Middle frontal gyrus (tissue), 1 donor: ENCODE results near the gene MSANTD7.
"Not testable (repeated sequence)": the region's sequence is repeated elsewhere in the genome, so short reads cannot be mapped to it uniquely, and the experiment has no call there.

Source experiments
- DNase-seq: peaks from one replicate; pipeline ENCODE4 v3.0.0-alpha.2; 2015; ENCODE audit warnings: low spot score; ENCODE audit errors: extremely low spot score

Gene MSANTD7

GRCh38 chr10:14837757-14838581, at the start of gene MSANTD7, which contains the start of the genes CDNF and HSPA14:
TSS of gene MSANTD7 (plus strand) at chr10:14838306. CDS start at chr10:14842285, 3,979 bp downstream.
TSS of gene CDNF (minus strand) at chr10:14838037. CDS start at chr10:14837946, 91 bp downstream.
TSS of gene HSPA14 (plus strand) at chr10:14838306. CDS start at chr10:14838403, 97 bp downstream.
- peak; percentile 99 for DNase-seq

DNA sequence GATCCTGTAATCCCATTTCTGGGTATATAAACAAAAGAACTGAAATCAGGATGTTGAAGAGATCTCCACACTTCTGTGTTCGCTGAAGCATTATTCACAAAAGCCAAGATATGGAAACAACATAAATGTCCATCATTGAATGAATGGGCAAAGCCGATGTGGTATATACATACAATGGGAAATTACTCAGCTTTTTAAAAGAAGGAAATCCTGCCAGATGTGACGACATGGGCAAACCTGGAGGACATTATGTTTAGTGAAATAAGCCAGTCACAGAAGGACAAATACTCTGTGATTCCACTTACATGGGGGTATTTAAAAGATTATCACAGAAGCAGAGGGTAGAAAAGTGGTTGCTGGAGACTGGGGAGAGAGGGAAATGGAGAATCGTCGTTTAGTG, 39.5 kb upstream of the MSANTD7 start:
- DNase-seq = no peak

- DNase-seq = no peak
Observed at GRCh38 chr10:14800397-14800796, 37.7 kb upstream of the MSANTD7 start.

DNA sequence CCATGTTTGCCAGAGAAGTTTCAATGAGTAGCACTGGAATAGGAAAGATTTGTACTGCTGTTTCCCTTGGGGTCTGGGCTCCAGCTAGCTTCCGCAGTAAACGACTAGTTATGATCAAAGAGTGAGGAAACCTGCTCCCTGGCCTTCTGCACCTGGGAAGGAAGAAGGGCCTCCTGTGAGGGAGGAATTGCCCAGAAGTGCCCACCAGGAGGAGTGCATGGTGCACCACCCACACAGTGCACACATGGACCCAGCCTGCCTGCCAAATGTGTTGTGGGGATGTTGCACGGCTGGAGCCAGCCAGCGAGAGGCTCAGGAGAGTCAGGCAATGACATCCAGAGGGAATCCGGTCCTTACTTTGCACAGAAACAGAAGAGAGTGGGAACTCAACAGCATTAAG, 36.4 kb upstream of the MSANTD7 start:
- no peak for DNase-seq

- DNase-seq = no peak
Observed at GRCh38 chr10:14803827-14804226, 34.3 kb upstream of the MSANTD7 start.

DNA sequence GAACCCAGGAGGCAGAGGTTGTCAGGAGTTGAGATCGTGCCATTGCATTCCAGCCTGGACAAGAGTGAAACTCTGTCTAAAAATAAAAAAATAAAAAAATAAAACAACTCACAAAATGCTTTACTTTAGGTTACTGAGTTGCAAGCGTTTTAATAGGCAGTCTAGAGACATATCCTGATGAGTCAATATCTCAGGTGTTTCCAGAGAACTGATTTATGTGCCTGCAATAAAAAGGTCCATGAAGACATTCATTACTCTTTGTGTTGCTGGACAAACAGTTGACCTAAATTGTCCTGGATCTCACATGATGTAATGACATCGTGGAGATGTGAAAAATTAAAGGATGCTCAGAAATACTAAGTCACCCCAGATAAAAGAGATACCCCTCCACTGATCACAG, 31.8 kb upstream of the MSANTD7 start:
- no peak for DNase-seq

- no peak for DNase-seq
Observed at GRCh38 chr10:14810969-14811953, 26.8 kb upstream of the MSANTD7 start.

- no peak for DNase-seq
Observed at GRCh38 chr10:14812271-14812670, 25.8 kb upstream of the MSANTD7 start.

GRCh38 chr10:14815681-14816080, 22.4 kb upstream of the MSANTD7 start:
- DNase-seq = no peak

DNA sequence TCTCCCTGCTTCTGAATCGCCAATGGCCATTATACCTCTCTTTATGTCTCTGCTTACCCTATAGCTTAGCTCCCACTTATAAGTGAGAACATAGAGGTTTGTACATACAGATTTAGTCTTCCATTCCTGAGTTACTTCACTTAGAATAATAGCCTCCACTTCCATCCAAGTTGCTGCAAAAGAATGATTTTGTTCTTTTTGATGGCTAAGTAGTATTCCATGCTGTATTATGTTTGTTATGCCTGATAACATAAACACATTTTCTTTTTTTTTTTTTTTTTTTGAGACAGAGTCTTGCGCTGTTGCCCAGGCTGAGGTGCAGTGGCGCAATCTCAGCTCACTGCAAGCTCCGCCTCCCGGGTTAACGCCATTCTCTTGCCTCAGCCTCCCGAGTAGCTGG, 21.4 kb upstream of the MSANTD7 start:
- not testable (repeated sequence) for DNase-seq

DNA sequence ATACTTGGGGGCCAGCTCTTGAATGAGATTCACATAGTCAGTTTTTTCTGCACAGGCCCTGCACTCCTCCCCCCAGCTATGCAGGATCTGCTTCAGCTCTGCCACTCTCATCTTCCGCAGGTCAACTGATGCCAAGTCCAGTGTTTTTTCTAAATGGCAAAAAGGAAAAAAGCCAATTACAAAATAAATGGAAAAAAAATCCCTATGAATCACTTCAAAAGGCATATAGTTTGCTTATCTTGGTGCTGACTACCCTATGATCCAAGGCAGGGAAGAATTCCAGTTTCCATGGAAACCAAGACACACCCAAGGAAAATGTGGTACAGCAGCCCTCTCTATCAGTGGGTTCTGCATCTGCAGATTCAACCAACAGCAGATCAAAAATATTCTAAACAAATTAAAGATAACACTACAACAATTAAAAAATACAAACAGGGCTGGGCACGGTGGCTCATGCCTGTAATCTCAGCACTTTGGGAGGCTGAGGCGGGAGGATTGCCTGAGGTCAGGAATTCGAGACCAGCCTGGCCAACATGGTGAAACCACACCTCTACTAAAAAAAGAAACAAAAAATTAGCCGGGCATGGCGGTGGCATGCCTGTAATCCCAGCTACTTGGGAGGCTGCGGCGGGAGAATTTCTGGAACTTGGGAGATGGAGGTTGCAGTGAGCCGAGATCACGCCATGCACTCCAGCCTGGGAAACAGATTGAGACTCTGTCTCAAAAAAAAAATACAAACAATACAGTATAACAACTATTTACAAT, 17.9 kb upstream of the MSANTD7 start:
- no peak for DNase-seq

GRCh38 chr10:14820775-14821154, 17.3 kb upstream of the MSANTD7 start:
- DNase-seq = no peak

DNA sequence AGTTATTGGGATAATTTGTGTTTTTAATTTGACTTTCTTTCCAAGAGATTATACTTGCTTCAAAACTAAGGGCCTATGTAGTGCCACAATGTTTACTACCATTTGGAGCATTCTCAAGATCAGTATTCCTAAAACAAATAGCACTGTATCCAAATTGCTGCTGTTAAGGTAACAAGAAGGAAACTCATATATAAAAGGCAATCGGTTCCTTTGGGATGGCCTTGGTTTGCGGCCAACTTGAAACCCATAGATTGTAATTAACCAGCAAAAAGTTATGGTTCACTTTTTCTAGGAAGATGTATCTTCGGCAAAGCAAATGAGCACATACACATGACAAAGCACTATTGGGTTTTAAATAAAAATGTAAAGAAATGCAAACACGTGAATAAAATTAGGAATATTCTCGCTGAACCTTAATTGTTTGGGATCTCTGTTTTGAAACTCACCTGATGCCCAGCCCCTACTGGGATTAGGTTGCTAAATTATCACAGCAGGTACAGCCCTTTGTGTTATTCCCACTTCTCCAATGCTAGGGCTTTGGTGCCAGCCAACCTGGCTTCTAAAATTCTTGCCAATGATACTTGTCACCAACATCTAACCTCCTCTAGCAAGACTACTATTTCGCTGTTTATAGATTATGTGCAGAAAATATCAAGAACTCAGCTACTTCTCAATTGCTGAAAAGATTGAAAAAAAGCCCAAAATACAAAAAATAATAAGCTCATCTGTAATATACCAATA, 16.3 kb upstream of the MSANTD7 start:
- DNase-seq = no peak

DNA sequence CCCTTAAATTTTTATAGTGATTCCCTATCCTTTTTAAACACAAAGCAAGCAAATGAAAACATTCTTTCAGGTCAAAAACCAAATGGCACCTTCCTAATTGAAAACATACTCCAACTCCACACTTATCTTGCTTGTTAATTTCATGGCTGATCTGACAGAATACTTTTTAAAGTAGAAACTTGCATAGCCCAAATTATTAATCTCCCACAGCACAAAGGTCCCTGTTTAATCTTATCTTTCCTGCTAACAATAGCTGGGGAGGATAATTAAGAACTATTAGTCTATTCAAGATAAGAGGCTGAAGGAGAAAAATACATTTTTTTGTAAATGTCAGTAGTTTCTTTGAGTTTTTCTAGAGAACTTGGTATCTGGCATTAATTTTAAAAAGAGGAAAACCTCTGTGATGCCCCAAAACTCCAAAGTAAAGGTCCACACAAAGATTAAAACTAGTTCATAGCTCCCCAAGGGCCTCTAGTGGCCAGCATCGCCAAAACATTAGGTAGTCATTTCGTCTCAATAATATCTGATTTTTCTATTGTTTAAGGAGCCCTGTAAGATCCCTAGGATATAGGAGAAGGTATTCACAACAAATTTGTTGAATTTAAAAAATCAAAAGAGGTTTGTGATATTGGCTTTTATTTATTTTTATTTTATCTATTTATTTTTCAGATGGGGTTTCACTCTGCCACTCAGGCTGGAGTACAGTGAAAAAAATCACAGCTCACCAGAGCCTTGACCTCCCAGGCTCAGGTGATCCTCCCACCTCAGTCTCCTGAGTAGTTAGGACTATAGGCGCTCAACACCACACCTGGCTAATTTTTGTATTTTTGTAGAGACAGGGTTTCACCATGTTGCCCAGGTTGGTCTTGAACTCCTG, 15.0 kb upstream of the MSANTD7 start:
- DNase-seq = no peak

DNA sequence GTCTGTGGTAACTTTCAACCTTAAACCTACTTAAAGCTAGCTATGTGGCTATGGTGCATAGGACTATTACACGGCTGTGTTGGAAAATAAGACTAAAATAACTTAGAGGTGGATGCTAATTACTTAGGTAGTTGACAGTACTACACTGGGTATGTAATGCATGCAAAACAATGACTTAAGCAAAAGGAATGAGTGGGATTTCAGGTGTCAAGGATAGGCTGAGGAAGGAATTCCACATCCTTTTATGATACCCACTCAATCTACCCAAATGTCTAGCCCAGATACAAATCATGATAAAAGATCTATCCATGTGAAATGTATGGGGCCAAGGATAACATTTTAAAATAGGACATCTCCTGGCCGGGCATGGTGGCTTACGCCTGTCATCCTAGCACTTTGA, 14.1 kb upstream of the MSANTD7 start:
- no peak for DNase-seq

DNA sequence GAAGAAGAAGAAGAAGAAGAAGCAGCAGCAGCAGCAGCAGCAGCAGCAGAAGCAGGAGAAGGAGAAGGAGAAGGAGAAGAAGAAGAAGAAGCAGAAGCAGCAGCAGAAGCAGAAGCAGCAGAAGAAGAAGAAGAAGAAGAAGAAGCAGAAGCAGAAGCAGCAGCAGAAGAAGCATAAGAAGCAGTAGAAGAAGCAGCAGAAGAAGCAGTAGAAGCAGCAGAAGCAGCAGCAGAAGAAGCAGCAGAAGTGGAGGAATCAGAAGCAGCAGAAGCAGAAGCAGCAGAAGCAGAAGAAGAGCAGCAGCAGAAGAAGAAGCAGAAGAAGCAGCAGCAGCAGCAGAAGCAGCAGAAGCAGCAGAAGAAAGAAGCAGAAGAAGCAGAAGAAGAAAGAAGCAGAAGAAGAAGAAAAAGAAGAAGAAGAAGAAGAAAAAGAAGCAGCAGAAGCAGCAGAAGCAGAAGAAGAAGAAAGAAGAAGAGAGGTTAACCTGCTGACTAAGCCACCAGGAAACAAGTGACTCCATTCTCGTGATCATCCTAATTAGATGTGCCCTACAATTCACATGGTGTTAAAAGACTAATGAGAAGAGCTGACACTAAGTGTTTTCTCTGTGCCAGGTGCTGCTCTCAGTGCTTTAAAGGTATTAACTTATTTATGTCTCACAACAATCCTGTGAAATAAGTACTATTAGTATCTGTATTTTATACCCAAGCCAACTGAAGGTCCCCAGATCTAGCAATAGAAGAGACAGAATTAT, 11.9 kb upstream of the MSANTD7 start:
- no peak for DNase-seq

DNA sequence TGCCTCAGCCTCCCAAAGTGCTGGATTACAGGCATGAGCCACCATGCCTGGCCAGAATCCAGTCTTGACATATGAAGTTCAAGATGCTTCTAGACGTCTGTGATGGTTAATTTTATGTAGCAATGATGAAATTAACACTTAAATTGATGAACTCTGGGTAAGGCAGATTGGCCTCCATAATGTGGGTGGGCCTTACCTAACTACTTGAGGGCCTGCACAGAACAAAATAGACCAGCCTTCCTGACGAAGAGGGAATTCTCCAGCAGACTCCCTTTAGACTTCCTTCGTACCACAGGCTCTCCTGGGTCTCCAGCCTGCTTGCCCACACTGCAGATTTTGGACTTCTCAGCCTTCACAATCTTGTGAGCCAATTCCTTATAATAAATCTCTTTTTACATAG, 5.0 kb upstream of the MSANTD7 start:
- DNase-seq = no peak

DNA sequence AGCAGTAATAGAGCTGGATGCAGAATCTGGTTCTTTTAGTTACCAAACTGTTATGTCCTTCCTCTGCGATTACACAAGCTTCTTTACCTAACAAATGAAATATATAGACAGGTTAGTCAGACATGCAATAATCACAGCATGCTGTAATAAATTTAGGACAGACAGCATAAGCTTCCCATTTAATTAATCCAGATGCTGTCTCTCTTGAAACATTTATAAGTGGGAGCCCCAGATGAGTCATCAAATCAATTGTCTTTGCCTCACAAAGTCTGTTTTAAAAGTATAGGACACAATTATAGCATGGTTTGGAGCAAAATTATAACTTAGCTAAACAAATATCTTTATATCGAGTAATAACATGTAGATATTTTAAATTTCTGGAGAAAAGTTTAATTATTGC, 1.9 kb upstream of the MSANTD7 start:
- DNase-seq = no peak
